SK-N-SH (cell line): ENCODE measurements around the gene KYNU. TPM values are rescaled to one million over a fixed set of nuclear protein-coding genes. Genes with fewer than 3 reads are reported as not detected.

Source experiments
- CTCF ChIA-PET: fragments of 300-600, 350-600 bp; formaldehyde crosslinking; extraction: SDS; loops from one replicate; lab custom pipeline; 2021; lab: Yijun Ruan, JAX
- POLR2A ChIA-PET: fragments of 350-600 bp; sonication (Branson Sonifier 250); formaldehyde crosslinking; extraction: SDS; loops from one replicate; lab custom pipeline; 2020; ENCODE audit warnings: antibody characterized with exemption, inconsistent platforms; lab: Yijun Ruan, JAX
- DNase-seq: peaks from one replicate; pipeline ENCODE4 v3.0.0; 2012
- H2AFZ ChIP-seq: fragments of 200-600 bp; sonication (generic); 2 replicates; pipeline ENCODE4 v1.8.1; 2016; ENCODE audit warnings: antibody characterized with exemption, mild to moderate bottlenecking, low read depth
- H3F3A ChIP-seq: fragments of 200-600 bp; sonication (generic); replicated peaks from 2 replicates; pipeline ENCODE3; 2016; ENCODE audit warnings: antibody characterized with exemption, mild to moderate bottlenecking; ENCODE audit not compliant: insufficient read depth
- H3K27ac ChIP-seq, 2 experiments: fragments of 200-500 bp in 1 of 2; fragments of 200-600 bp in 1 of 2; sonication (Bioruptor generic) in 1 of 2; sonication (generic), shearing (Covaris generic) in 1 of 2; 2 replicates each; pipeline versions ENCODE4 v1.5.1 to v1.6.1; 2014 to 2016; ENCODE audit warnings: low read depth in 2 of 2, inconsistent platforms in 1 of 2, low read length in 1 of 2, mild to moderate bottlenecking in 1 of 2, mixed read lengths in 1 of 2
- H3K27me3 ChIP-seq: fragments of 200-600 bp; sonication (generic), shearing (Covaris generic); 2 replicates; pipeline ENCODE4 v1.6.1; 2016; ENCODE audit warnings: mixed run types; ENCODE audit not compliant: insufficient read depth
- H3K36me3 ChIP-seq, 2 experiments: fragments of 200-500 bp in 1 of 2; fragments of 200-600 bp in 1 of 2; sonication (Bioruptor generic) in 1 of 2; sonication (generic) in 1 of 2; replicated peaks in 1 of 2; 2 replicates each; pipeline versions ENCODE3 to v1.5.1; 2014 to 2016; ENCODE audit warnings: low read length in 1 of 2, mild to moderate bottlenecking in 1 of 2; ENCODE audit not compliant: insufficient read depth in 2 of 2, control insufficient read depth in 1 of 2
- H3K4me1 ChIP-seq, 2 experiments: fragments of 200-500 bp in 1 of 2; fragments of 200-600 bp in 1 of 2; sonication (Bioruptor generic) in 1 of 2; sonication (generic), shearing (Covaris generic) in 1 of 2; 2 replicates each; pipeline versions ENCODE4 v1.5.1 to v1.6.1; 2014 to 2016; ENCODE audit warnings: low read depth in 1 of 2, low read length in 1 of 2, mixed run types in 1 of 2; ENCODE audit not compliant: insufficient read depth in 2 of 2, control insufficient read depth in 1 of 2
- H3K4me2 ChIP-seq: fragments of 200-600 bp; sonication (generic), shearing (Covaris generic); 2 replicates; pipeline ENCODE4 v1.6.1; 2017; ENCODE audit warnings: mixed run types
- H3K4me3 ChIP-seq, 2 experiments: fragments of 200-500 bp in 1 of 2; fragments of 200-600 bp in 1 of 2; sonication (Bioruptor generic) in 1 of 2; sonication (generic), shearing (Covaris generic) in 1 of 2; 2 replicates each; pipeline versions ENCODE4 v1.5.1 to v1.8.1; 2014 to 2016; ENCODE audit warnings: low read depth in 2 of 2, inconsistent platforms in 1 of 2, low read length in 1 of 2, mild to moderate bottlenecking in 1 of 2, mixed read lengths in 1 of 2, moderate library complexity in 1 of 2
- H3K79me2 ChIP-seq: fragments of 200-600 bp; sonication (generic); 2 replicates; pipeline ENCODE4 v1.8.1; 2017; ENCODE audit warnings: mild to moderate bottlenecking; ENCODE audit not compliant: insufficient read depth
- H3K9ac ChIP-seq: fragments of 200-600 bp; sonication (generic); 2 replicates; pipeline ENCODE4 v1.6.1; 2017; ENCODE audit warnings: mixed run types
- H3K9me2 ChIP-seq: fragments of 200-600 bp; sonication (generic); 2 replicates; pipeline ENCODE4 v1.6.1; 2017; ENCODE audit warnings: mixed run types
- H3K9me3 ChIP-seq: fragments of 200-600 bp; sonication (generic); 2 replicates; pipeline ENCODE4 v1.6.1; 2017; ENCODE audit warnings: mixed run types, mild to moderate bottlenecking, moderate library complexity
- H4K20me1 ChIP-seq: fragments of 200-600 bp; sonication (generic); 2 replicates; pipeline ENCODE4 v1.6.1; 2017; ENCODE audit warnings: mild to moderate bottlenecking, mixed run types; ENCODE audit not compliant: insufficient read depth
- CHD2 ChIP-seq: fragments of 150-350 bp; IDR thresholded peaks from 2 replicates; pipeline ENCODE4 v1.6.1; 2018; ENCODE audit warnings: low read length; ENCODE audit not compliant: partially characterized antibody
- EZH2phosphoT487 ChIP-seq: fragments of 200-600 bp; sonication (generic); IDR thresholded peaks from 2 replicates; pipeline ENCODE4 v1.6.1; 2017; ENCODE audit warnings: low read depth, mixed run types, mild to moderate bottlenecking, antibody characterized with exemption, moderate library complexity, borderline replicate concordance
- FOSL2 ChIP-seq: IDR thresholded peaks from 2 replicates; pipeline ENCODE4 v1.4.0; 2012; ENCODE audit warnings: low read depth, mild to moderate bottlenecking, moderate library complexity, borderline replicate concordance
- FOXM1 ChIP-seq: IDR thresholded peaks from 2 replicates; pipeline ENCODE4 v1.4.0; 2012; ENCODE audit warnings: low read depth, mild to moderate bottlenecking
- MXI1 ChIP-seq: IDR thresholded peaks from 2 replicates; pipeline ENCODE4 v1.6.1; 2012; ENCODE audit warnings: mild to moderate bottlenecking, low read depth, low read length, improper control_type of control experiment
- NFIC ChIP-seq: IDR thresholded peaks from 2 replicates; pipeline ENCODE4 v1.4.0; 2012; ENCODE audit warnings: borderline replicate concordance
- NRF1 ChIP-seq: IDR thresholded peaks from 2 replicates; pipeline ENCODE4 v1.6.1; 2012; ENCODE audit warnings: low read depth, mild to moderate bottlenecking, low read length
- PBX3 ChIP-seq: IDR thresholded peaks from 2 replicates; pipeline ENCODE4; 2012
- RAD21 ChIP-seq: IDR thresholded peaks from 2 replicates; pipeline ENCODE4 v1.6.1; 2012; ENCODE audit warnings: mild to moderate bottlenecking, low read length
- RCOR1 ChIP-seq: fragments of 150-350 bp; IDR thresholded peaks from 2 replicates; pipeline ENCODE4 v1.6.1; 2017; ENCODE audit warnings: antibody characterized with exemption, low read length
- REST ChIP-seq: IDR thresholded peaks from 2 replicates; pipeline ENCODE4 v1.6.1; 2012; ENCODE audit warnings: mild to moderate bottlenecking, low read depth, low read length, moderate library complexity
- RFX5 ChIP-seq: IDR thresholded peaks from 2 replicates; pipeline ENCODE4 v1.6.1; 2012; ENCODE audit warnings: mild to moderate bottlenecking, improper control_type of control experiment, low read length
- SIN3A ChIP-seq: IDR thresholded peaks from 2 replicates; pipeline ENCODE4 v1.6.1; 2012; ENCODE audit warnings: low read depth, mild to moderate bottlenecking, low read length, moderate library complexity, borderline replicate concordance
- TEAD4 ChIP-seq: IDR thresholded peaks from 2 replicates; pipeline ENCODE4 v1.4.0; 2012; ENCODE audit warnings: mild to moderate bottlenecking, borderline replicate concordance; ENCODE audit not compliant: insufficient read depth
- USF2 ChIP-seq: fragments of 150-350 bp; IDR thresholded peaks from 2 replicates; pipeline ENCODE4 v1.6.1; 2017; ENCODE audit warnings: antibody characterized with exemption, low read length, low read depth, borderline replicate concordance
- YY1 ChIP-seq: IDR thresholded peaks from 2 replicates; pipeline ENCODE4 v1.4.0; 2012; ENCODE audit warnings: low read depth, mild to moderate bottlenecking
- ZBTB33 ChIP-seq: IDR thresholded peaks from 2 replicates; pipeline ENCODE4 v1.4.0; 2012; ENCODE audit warnings: low read depth, borderline replicate concordance
- WGBS: methylation state at CpG from one replicate; pipeline ENCODE4 v1.1.6; 2017; ENCODE audit warnings: low lambda C conversion rate; 5-methylcytosine and 5-hydroxymethylcytosine counted together
- polyA plus RNA-seq, 3 experiments: library from polyadenylated mRNA; depleted of rRNA; stranded (reverse); fragments of >200 nt; gene quantifications; 2 replicates each; pipeline ENCODE4 v1.2.3, GENCODE V29; 2012

Gene KYNU
- not detected in 2 replicates for polyA plus RNA-seq (2012; rRNA removed)
- not detected in 2 replicates for polyA plus RNA-seq (2012; cell fraction: cytosol; rRNA removed)
- not detected in 2 replicates for polyA plus RNA-seq (2012; cell fraction: nucleus; rRNA removed)

GRCh38 chr2:142877216-142877838 is at the start of gene KYNU:
TSS of gene KYNU (plus strand) at chr2:142877664. CDS start at chr2:142885368, 7,704 bp downstream.
- no peaks in the 10 kb centered on the region for H3F3A ChIP-seq
- H3K9me2 ChIP-seq: no peaks in the 10 kb centered on the region
- no peak within 1 kb of the TSS for H3K9ac ChIP-seq
- no peaks in the 10 kb centered on the region for H3K79me2 ChIP-seq
- H3K9me3 ChIP-seq: no peaks in the 10 kb centered on the region; the same call in 1 of the 2 replicates
- H3K4me1 ChIP-seq: peaks cover 0 to 3% of the 10 kb centered on the region in 2 experiments; a peak in 1 of 4 replicates
- H3K4me3 ChIP-seq: no peak within 1 kb of the TSS
- H3K27me3 ChIP-seq: no peaks in the 10 kb centered on the region; the same call in 1 of the 2 replicates
- ChIA-PET POLR2A (no interaction called here), CTCF (no interaction called here)
- DNase-seq: no peak
- no peaks in the 10 kb centered on the region for H4K20me1 ChIP-seq
- TF ChIP-seq SIN3A: no peak
- no peak for TF ChIP-seq ZBTB33
- TF ChIP-seq NFIC: no peak
- no peak for TF ChIP-seq RAD21
- TF ChIP-seq RFX5: no peak
- TF ChIP-seq PBX3: no peak
- no peak for TF ChIP-seq YY1
- no peak for TF ChIP-seq FOSL2
- TF ChIP-seq TEAD4: no peak
- no peak for TF ChIP-seq NRF1
- H2AFZ ChIP-seq: no peak within 1 kb of the TSS
- H3K27ac ChIP-seq: no peak within 1 kb of the TSS
- no peaks in the 10 kb centered on the region for H3K36me3 ChIP-seq
- no peak within 1 kb of the TSS for H3K4me2 ChIP-seq
- 31% methylated on average over 2 of the region's 2 CpGs for WGBS

- Histone ChIP-seq H2AFZ (no peak overlapping the region), H3K36me3 (no peaks in the 10 kb centered on the region), H3K9ac (no peak overlapping the region), H3K4me2 (no peak overlapping the region), H4K20me1 (no peaks in the 10 kb centered on the region), H3K9me2 (no peaks in the 10 kb centered on the region), H3K4me1 (no peaks in the 10 kb centered on the region), H3K9me3 (no peaks in the 10 kb centered on the region), H3K27me3 (no peaks in the 10 kb centered on the region), H3K4me3 (no peak overlapping the region), H3F3A (no peaks in the 10 kb centered on the region), H3K79me2 (no peaks in the 10 kb centered on the region), H3K27ac (no peak overlapping the region)
- 43% methylated on average over 1 of the region's 1 CpG for WGBS
- no peak for DNase-seq
- TF ChIP-seq CHD2 (no peak), EZH2phosphoT487 (no peak), RCOR1 (no peak), NFIC (no peak), YY1 (no peak), REST (no peak), USF2 (no peak), FOXM1 (no peak), MXI1 (no peak)
- ChIA-PET CTCF (no interaction called here), POLR2A (no interaction called here)
Observed at GRCh38 chr2:142834021-142834420, 43.4 kb upstream of the KYNU start.
